GM23248 (cell line): ENCODE measurements around the gene AJAP1. TPM values are rescaled to one million over a fixed set of nuclear protein-coding genes. Genes with fewer than 3 reads are reported as not detected.

Source experiments
- DNase-seq: peaks from one replicate; pipeline ENCODE4 v3.0.0-alpha.2; 2015
- H2AFZ ChIP-seq: fragments of 200-600 bp; sonication (generic); 2 replicates; pipeline ENCODE4 v1.6.1; 2016; ENCODE audit warnings: antibody characterized with exemption
- H3F3A ChIP-seq: fragments of 200-600 bp; sonication (generic); 2 replicates; pipeline ENCODE4 v1.6.1; 2016; ENCODE audit warnings: mild to moderate bottlenecking, antibody characterized with exemption, mixed run types; ENCODE audit not compliant: insufficient read depth
- H3K27ac ChIP-seq: fragments of 200-600 bp; sonication (generic); 2 replicates; pipeline ENCODE4 v1.5.1; 2016; ENCODE audit warnings: mild to moderate bottlenecking
- H3K27me3 ChIP-seq: fragments of 200-600 bp; sonication (generic); replicated peaks from 2 replicates; pipeline ENCODE4 v1.6.1; 2016; ENCODE audit warnings: mild to moderate bottlenecking; ENCODE audit not compliant: insufficient read depth
- H3K36me3 ChIP-seq: fragments of 200-600 bp; sonication (generic); 2 replicates; pipeline ENCODE4 v1.6.1; 2016; ENCODE audit warnings: low read depth, mild to moderate bottlenecking
- H3K4me1 ChIP-seq: fragments of 200-600 bp; sonication (generic); 2 replicates; pipeline ENCODE4 v1.6.1; 2016; ENCODE audit warnings: mild to moderate bottlenecking; ENCODE audit not compliant: insufficient read depth
- H3K4me2 ChIP-seq: fragments of 200-600 bp; sonication (generic); one replicate; pipeline ENCODE4 v1.6.1; 2016; ENCODE audit warnings: mild to moderate bottlenecking; ENCODE audit not compliant: unreplicated experiment
- H3K4me3 ChIP-seq: fragments of 200-600 bp; sonication (generic); 2 replicates; pipeline ENCODE4 v1.5.1; 2016; ENCODE audit warnings: mild to moderate bottlenecking
- H3K79me2 ChIP-seq: fragments of 200-600 bp; sonication (generic); 2 replicates; pipeline ENCODE4 v1.6.1; 2016; ENCODE audit warnings: mild to moderate bottlenecking; ENCODE audit not compliant: insufficient read depth
- H3K9ac ChIP-seq: fragments of 200-600 bp; sonication (generic); 2 replicates; pipeline ENCODE4 v1.6.1; 2016; ENCODE audit warnings: mild to moderate bottlenecking
- H3K9me2 ChIP-seq: fragments of 200-600 bp; sonication (generic); 2 replicates; pipeline ENCODE4 v1.6.1; 2016; ENCODE audit warnings: mixed run types, mild to moderate bottlenecking, moderate library complexity; ENCODE audit not compliant: insufficient read depth
- H3K9me3 ChIP-seq: fragments of 200-600 bp; sonication (generic); one replicate; pipeline ENCODE4 v1.6.1; 2017; ENCODE audit warnings: low read depth
- H4K20me1 ChIP-seq: fragments of 200-600 bp; sonication (generic); 2 replicates; pipeline ENCODE4 v1.6.0; 2016; ENCODE audit not compliant: insufficient read depth
- EZH2 ChIP-seq: fragments of 200-600 bp; sonication (generic); IDR thresholded peaks from 2 replicates; pipeline ENCODE4 v1.6.1; 2018; ENCODE audit warnings: antibody characterized with exemption, mild to moderate bottlenecking; ENCODE audit not compliant: insufficient read depth, poor library complexity, severe bottlenecking
- EZH2phosphoT487 ChIP-seq: fragments of 200-600 bp; sonication (generic); IDR thresholded peaks from 2 replicates; pipeline ENCODE4 v1.6.1; 2018; ENCODE audit warnings: antibody characterized with exemption, moderate library complexity, mild to moderate bottlenecking, low read depth; ENCODE audit not compliant: insufficient read depth
- WGBS, 2 experiments: methylation state at CpG; one replicate each; pipeline ENCODE4 v1.1.6; 2015 to 2017; ENCODE audit warnings: low lambda C conversion rate in 2 of 2, low coverage in 1 of 2; ENCODE audit errors: missing lambda C conversion rate in 2 of 2; 5-methylcytosine and 5-hydroxymethylcytosine counted together
- in situ Hi-C: fragments of 300-500 bp; cut with MboI; formaldehyde crosslinking; loops from 2 replicates; pipeline ENCODE4 v1.15.0; 2020
- polyA plus RNA-seq: library from polyadenylated mRNA; unstranded; fragments of >200 nt; fragmentation: Nextera tagmentation; extraction: Ambion mirVana; gene quantifications from 2 replicates; pipeline ENCODE4 v1.2.1, GENCODE V29; 2016
- total RNA-seq: library from RNA; depleted of rRNA; stranded (reverse); fragments of >200 nt; shearing (Covaris generic); gene quantifications from 2 replicates; pipeline ENCODE4 v1.2.3, GENCODE V29; 2014; rRNA removed

Gene AJAP1, protein sequence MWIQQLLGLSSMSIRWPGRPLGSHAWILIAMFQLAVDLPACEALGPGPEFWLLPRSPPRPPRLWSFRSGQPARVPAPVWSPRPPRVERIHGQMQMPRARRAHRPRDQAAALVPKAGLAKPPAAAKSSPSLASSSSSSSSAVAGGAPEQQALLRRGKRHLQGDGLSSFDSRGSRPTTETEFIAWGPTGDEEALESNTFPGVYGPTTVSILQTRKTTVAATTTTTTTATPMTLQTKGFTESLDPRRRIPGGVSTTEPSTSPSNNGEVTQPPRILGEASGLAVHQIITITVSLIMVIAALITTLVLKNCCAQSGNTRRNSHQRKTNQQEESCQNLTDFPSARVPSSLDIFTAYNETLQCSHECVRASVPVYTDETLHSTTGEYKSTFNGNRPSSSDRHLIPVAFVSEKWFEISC
- under 0.01 and 0.86 TPM in 2 replicates for total RNA-seq
- polyA plus RNA-seq: 0.03 TPM in 1 of 2 replicates, not detected in the other

DNA sequence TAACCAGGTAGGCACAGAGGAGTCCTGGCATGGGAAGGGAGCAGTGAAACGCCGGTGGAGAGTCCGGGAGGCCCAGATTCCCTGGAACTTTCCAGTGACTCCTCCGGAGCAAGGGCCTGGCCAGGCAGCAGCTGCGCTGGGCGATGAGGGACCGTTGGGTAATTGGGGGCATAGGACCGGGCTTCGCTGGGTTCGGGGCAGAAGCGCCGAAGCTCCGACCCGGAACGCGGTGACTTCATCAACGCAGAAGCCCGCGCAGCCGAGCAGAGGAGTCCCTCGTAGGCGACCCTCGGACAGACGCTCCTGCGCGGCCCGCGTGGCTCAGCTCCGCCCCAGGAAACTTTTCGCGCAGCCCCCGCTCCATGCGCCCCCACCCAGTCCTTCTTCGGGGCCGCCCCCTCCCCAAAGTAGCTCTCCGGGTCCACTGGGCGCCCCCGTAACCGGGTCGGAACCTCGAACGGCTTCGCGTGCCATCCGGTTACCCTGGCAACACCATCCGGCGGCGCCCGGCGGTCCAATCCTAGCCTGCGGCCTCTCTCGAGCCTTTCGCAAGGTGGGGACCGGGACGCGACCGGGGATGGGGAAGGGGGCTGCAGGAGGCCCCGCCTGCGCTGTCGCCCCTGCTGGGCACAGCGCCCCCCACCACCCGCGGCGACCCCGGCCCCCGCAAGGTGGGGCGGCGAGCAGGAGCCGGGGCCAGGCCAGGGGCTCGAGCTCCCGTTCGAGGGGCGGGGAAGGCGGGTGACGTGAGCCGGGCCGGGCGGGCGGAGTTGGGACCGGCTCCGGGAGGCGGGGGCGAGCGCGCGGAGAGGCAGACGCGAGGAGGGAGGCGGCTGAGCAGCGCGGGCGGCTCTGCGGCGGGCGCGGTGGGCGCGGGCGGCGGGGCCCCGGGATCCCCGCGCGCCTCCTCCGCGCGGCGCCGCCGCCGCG is at the start of gene AJAP1:
AJAP1 (plus strand) TSS at position 814 of the 930 bp plus-strand sequence. CDS start 817 bp downstream, outside the sequence.
- Histone ChIP-seq H3K9me2 (no peaks in the 10 kb centered on the region), H3K27ac (no peak within 1 kb of the TSS), H3K27me3 (peaks cover 21% of the 10 kb centered on the region), H3K4me2 (no peak within 1 kb of the TSS), H3K36me3 (no peaks in the 10 kb centered on the region), H3K79me2 (no peaks in the 10 kb centered on the region), H2AFZ (no peak within 1 kb of the TSS), H3K9me3 (no peaks in the 10 kb centered on the region), H3F3A (no peaks in the 10 kb centered on the region), H3K4me3 (no peak within 1 kb of the TSS), H3K4me1 (no peaks in the 10 kb centered on the region), H3K9ac (no peak within 1 kb of the TSS), H4K20me1 (no peaks in the 10 kb centered on the region)
- TF ChIP-seq EZH2 (no peak), EZH2phosphoT487 (no peak)
- DNase-seq: no peak
- in situ Hi-C loops: loop anchor here (25.0 kb wide), 1 partner anchor 1258 kb away; no protein-coding TSS in a partner anchor
- WGBS, 2 experiments: 5 to 9% methylated on average over 41 to 77 of the region's 112 CpGs

DNA sequence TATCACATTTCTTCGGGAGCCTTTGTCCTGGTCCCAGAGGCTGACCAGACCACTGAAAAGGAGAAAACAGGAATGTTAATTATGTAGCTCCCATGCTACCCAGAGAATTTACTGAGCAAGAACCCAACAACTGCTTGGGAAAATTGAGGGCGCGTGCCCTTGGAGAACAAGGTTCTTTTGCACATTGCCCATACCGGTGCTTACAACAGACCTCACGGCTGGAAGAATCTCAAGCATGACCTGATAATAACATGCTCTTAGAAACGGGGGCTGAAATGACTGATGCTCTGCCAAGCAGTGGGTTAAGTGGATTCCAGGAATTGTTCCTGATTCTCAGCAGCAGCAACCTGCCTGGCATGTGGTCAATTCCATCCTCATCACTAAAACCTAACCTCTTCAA is 49.3 kb upstream of the AJAP1 start:
- no peak overlapping the region for H3K9ac ChIP-seq
- no peaks in the 10 kb centered on the region for H3K36me3 ChIP-seq
- H3K4me3 ChIP-seq: no peak overlapping the region
- H3K27me3 ChIP-seq: no peaks in the 10 kb centered on the region
- TF ChIP-seq EZH2: no peak
- no peak for TF ChIP-seq EZH2phosphoT487
- no peaks in the 10 kb centered on the region for H3K9me2 ChIP-seq
- H3K27ac ChIP-seq: no peak overlapping the region
- DNase-seq: no peak
- 15 to 23% methylated on average over 6 of the region's 6 CpGs for WGBS, 2 experiments
- no peaks in the 10 kb centered on the region for H3K79me2 ChIP-seq
- H4K20me1 ChIP-seq: no peaks in the 10 kb centered on the region
- H3F3A ChIP-seq: no peaks in the 10 kb centered on the region
- H3K4me1 ChIP-seq: no peaks in the 10 kb centered on the region
- H2AFZ ChIP-seq: no peak overlapping the region
- H3K9me3 ChIP-seq: no peaks in the 10 kb centered on the region
- in situ Hi-C loops: no loop called here
- no peak overlapping the region for H3K4me2 ChIP-seq

DNA sequence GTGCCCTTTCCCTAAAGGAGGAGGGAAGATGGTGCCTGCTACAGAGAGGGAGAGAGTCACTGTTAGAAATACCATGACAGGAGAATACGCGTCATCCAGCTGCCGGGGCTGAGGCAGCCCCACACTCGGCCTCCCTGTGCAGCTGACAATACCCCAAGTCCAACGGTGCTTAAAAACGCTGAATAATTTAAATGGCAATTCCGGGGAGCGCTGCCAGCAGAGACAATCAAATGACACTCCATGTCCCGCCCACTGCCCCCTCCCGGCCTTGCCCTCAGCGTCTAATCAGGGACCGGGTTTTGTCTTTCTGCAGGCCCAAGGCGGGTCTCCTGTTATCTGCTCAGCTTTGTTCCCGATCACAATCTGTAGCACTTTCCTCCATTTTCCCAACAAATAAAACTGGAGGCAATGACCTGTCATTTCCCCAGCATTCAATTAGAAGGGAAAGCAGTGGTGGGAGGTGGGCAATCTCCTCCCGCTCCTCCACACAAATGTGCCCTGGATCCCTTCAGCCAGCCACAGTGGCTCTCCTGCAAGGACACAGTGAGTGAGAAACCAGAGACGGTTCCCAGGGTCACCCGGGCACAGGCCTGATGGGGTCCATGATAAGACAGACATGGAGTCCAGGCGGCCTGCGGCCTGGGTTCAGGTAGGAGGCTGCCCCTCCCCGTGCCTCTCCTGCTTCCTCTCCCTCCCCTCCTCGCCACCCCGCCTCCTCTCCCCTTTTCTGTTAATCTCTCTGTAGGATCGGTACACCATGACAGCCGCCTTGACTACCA is 42.7 kb upstream of the AJAP1 start:
- no peak overlapping the region for H3K27ac ChIP-seq
- in situ Hi-C loops: no loop called here
- H3K36me3 ChIP-seq: no peaks in the 10 kb centered on the region
- no peaks in the 10 kb centered on the region for H3K27me3 ChIP-seq
- no peaks in the 10 kb centered on the region for H3K4me1 ChIP-seq
- no peaks in the 10 kb centered on the region for H3K9me2 ChIP-seq
- no peak overlapping the region for H3K4me3 ChIP-seq
- no peak for DNase-seq
- H3K79me2 ChIP-seq: no peaks in the 10 kb centered on the region
- H3K9ac ChIP-seq: no peak overlapping the region
- H3K9me3 ChIP-seq: no peaks in the 10 kb centered on the region
- no peak overlapping the region for H3K4me2 ChIP-seq
- no peak overlapping the region for H2AFZ ChIP-seq
- no peaks in the 10 kb centered on the region for H4K20me1 ChIP-seq
- no peak for TF ChIP-seq EZH2phosphoT487
- TF ChIP-seq EZH2: no peak
- no peaks in the 10 kb centered on the region for H3F3A ChIP-seq
- 38 to 44% methylated on average over 21 to 24 of the region's 24 CpGs for WGBS, 2 experiments

DNA sequence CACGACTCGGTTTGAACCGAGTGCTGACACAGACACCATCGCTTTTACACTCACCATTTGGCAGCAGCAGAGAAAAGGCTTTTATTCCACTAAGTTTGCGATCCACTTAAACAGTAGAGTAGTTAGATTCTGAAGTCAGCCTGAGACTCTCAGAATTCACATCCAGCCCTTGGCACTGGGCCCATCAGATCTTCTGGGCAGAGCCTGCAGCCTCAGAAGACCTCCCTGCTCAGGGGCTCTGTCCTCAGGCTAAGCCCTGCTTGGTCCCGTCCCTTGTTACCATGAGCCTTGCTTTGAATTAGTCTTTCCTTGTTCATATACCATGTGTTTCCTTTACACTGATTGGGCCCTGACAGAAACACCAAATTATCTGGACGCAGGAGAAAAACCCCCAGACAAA is 41.4 kb upstream of the AJAP1 start:
- H2AFZ ChIP-seq: no peak overlapping the region
- H3F3A ChIP-seq: no peaks in the 10 kb centered on the region
- no peak overlapping the region for H3K4me2 ChIP-seq
- 32 to 35% methylated on average over 7 of the region's 7 CpGs for WGBS, 2 experiments
- H3K79me2 ChIP-seq: no peaks in the 10 kb centered on the region
- DNase-seq: no peak
- no peak overlapping the region for H3K4me3 ChIP-seq
- H4K20me1 ChIP-seq: no peaks in the 10 kb centered on the region
- TF ChIP-seq EZH2phosphoT487 (no peak), EZH2 (no peak)
- H3K4me1 ChIP-seq: no peaks in the 10 kb centered on the region
- H3K9me2 ChIP-seq: no peaks in the 10 kb centered on the region
- H3K9ac ChIP-seq: no peak overlapping the region
- H3K36me3 ChIP-seq: no peaks in the 10 kb centered on the region
- H3K9me3 ChIP-seq: no peaks in the 10 kb centered on the region
- H3K27ac ChIP-seq: no peak overlapping the region
- in situ Hi-C loops: no loop called here
- no peaks in the 10 kb centered on the region for H3K27me3 ChIP-seq
